Large intestine (tissue), 12 donors: ENCODE measurements around the gene DTX3. TPM values are rescaled to one million over a fixed set of nuclear protein-coding genes. Genes with fewer than 3 reads are reported as not detected.
"Not testable (repeated sequence)": the region's sequence is repeated elsewhere in the genome, so short reads cannot be mapped to it uniquely, and the experiment has no call there.

Experiments
- DNase-seq, 2 donors: peaks; one replicate each; pipeline versions ENCODE4 v3.0.0 to v3.0.0-alpha.2; 2013
- H3K27ac ChIP-seq: one replicate; pipeline ENCODE4 v1.5.1; 2013; ENCODE audit warnings: low read length
- H3K27me3 ChIP-seq: 2 replicates; pipeline ENCODE4 v1.6.1; 2013; ENCODE audit warnings: low read length; ENCODE audit not compliant: control insufficient read depth, insufficient read depth
- H3K36me3 ChIP-seq: 2 replicates; pipeline ENCODE4 v1.6.1; 2013; ENCODE audit warnings: low read length; ENCODE audit not compliant: control insufficient read depth, insufficient read depth
- H3K4me1 ChIP-seq: one replicate; pipeline ENCODE4 v1.6.1; 2013; ENCODE audit warnings: low read length; ENCODE audit not compliant: control insufficient read depth, insufficient read depth
- H3K4me3 ChIP-seq: one replicate; pipeline ENCODE4 v1.5.1; 2013; ENCODE audit warnings: low read length
- H3K9me3 ChIP-seq: one replicate; pipeline ENCODE4 v1.6.1; 2013; ENCODE audit warnings: mild to moderate bottlenecking, low read depth, low read length, moderate library complexity; ENCODE audit not compliant: control insufficient read depth
- WGBS: methylation state at CpG from one replicate; pipeline ENCODE4 v1.1.5; 2013; ENCODE audit warnings: low lambda C conversion rate; ENCODE audit not compliant: insufficient coverage; 5-methylcytosine and 5-hydroxymethylcytosine counted together
- long read RNA-seq, 11 donors: transcript quantifications; one replicate each; lab custom pipeline, GENCODE V29; 2026
- polyA plus RNA-seq: library from polyadenylated mRNA; unstranded; fragments of 120-200 nt; gene quantifications from one replicate; pipeline ENCODE4 v1.2.1, GENCODE V29; 2013

DTX3 gene
- polyA plus RNA-seq: 25.9 TPM
- long read RNA-seq, donor 1, partial matches to known transcripts: 0 of 2 reads
- long read RNA-seq, donor 1, other reads (novel, unspliced or antisense): 0 of 2 reads
- long read RNA-seq, donor 2, partial matches to known transcripts: 8 of 9 reads
- long read RNA-seq, donor 2, other reads (novel, unspliced or antisense): 0 of 9 reads
- long read RNA-seq, donor 3: 0 reads
- long read RNA-seq, donor 4: 0 reads
- long read RNA-seq, donor 5, partial matches to known transcripts: 0 of 1 reads
- long read RNA-seq, donor 5, other reads (novel, unspliced or antisense): 0 of 1 reads
- long read RNA-seq, donor 6, partial matches to known transcripts: 0 of 2 reads
- long read RNA-seq, donor 6, other reads (novel, unspliced or antisense): 0 of 2 reads
- long read RNA-seq, donor 7, partial matches to known transcripts: 8 of 9 reads
- long read RNA-seq, donor 7, other reads (novel, unspliced or antisense): 0 of 9 reads
- long read RNA-seq, donor 8, partial matches to known transcripts: 0 of 7 reads
- long read RNA-seq, donor 8, other reads (novel, unspliced or antisense): 0 of 7 reads
- long read RNA-seq, donor 9: 0 reads
- long read RNA-seq, donor 10, partial matches to known transcripts: 0 of 4 reads
- long read RNA-seq, donor 10, other reads (novel, unspliced or antisense): 0 of 4 reads
- long read RNA-seq, donor 11, partial matches to known transcripts: 0 of 6 reads
- long read RNA-seq, donor 11, other reads (novel, unspliced or antisense): 0 of 6 reads

DNA sequence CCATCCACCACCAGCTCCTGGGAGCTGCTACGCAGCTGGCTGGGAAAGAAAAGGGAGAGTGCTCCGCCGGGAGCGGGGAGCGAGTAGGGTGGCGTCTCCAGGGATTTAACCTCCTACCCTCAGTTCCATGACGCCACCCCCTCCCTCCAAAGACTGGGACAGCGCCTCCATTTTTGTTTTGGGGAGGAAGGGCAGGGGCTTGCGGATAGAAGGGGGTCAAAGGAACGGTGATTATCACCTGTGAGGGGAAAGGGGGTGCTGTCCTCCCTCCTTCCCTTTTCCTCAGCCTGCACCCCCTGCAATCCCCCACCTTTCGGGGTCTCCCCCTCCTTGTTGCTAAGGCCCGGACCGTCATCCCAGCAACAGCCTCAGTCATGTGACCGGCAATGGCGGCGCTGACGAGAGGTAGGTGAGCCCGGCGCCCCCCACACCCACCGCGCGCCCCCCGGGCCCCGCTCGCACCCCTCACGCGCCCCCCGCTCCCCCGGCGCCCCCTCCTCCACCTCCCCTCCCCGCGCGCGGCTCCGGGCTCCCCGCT lies at the start of gene DTX3:
TSS of gene DTX3 (plus strand) at position 371 of the 538 bp plus-strand sequence. CDS start 1,694 bp downstream, outside the sequence.
- DNase-seq: peak in 1 of 2 donors; percentile 50
- Histone ChIP-seq H3K4me3 (peak within 1 kb of the TSS; percentile 71), H3K27ac (peak within 1 kb of the TSS; percentile 54), H3K9me3 (no peaks in the 10 kb centered on the region), H3K4me1 (peaks cover 16% of the 10 kb centered on the region), H3K27me3 (peaks cover 14% of the 10 kb centered on the region), H3K36me3 (peaks cover 22% of the 10 kb centered on the region)
- no CpG with 5 or more reads among the region's 36 CpGs for WGBS

DNA sequence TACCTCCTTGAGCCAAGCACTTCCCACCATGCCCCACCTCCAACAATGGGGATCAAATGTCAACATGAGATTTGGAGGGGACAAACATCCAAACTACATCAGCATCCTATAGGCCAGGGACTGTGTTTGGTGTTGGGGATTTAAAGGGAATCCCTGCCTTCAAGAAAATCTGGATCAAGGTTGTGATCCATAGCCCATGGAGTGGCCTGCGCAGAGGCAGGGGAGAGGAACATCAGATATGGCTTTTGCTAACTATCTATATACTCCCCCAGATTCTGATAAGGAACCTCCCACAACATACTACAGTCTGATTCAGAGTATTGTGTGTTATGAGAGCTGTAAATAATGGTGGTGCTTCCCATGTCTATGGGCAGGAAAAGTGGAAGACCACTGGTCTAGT lies 49.7 kb upstream of the DTX3 start:
- WGBS: 100% methylated on average over 1 of the region's 1 CpG
- H3K9me3 ChIP-seq: no peaks in the 10 kb centered on the region
- peaks cover 3% of the 10 kb centered on the region for H3K4me1 ChIP-seq
- no peak overlapping the region for H3K27ac ChIP-seq
- H3K27me3 ChIP-seq: peaks cover 48% of the 10 kb centered on the region
- H3K36me3 ChIP-seq: no peaks in the 10 kb centered on the region
- no peak overlapping the region for H3K4me3 ChIP-seq
- DNase-seq: no peak

GRCh38 chr12:57558864-57559263 lies 45.8 kb upstream of the DTX3 start:
- Histone ChIP-seq H3K27me3 (peaks cover 17% of the 10 kb centered on the region), H3K36me3 (no peaks in the 10 kb centered on the region), H3K4me1 (no peaks in the 10 kb centered on the region), H3K27ac (no peak overlapping the region), H3K4me3 (no peak overlapping the region), H3K9me3 (no peaks in the 10 kb centered on the region)
- WGBS: no CpG with 5 or more reads among the region's 4 CpGs
- DNase-seq: no peak

DNA sequence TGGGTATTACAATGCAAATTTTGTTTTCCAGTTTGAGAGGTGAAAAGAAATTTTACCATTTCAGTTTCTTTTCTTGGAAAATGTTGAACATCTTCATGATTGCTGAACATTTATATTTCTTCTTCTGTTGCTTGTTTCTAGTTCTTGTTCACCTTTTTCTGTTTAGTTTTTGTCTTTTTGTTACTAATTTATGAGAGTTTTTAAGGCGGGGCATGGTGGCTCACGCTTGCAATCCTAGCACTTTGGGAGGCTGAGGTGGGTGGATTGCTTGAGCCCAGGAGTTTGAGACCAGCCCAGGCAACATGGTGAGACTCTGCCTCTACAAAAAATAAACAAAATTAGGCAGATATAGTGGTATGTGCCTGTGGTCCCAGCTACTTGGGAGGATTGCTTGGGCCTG lies 44.1 kb upstream of the DTX3 start:
- Histone ChIP-seq H3K27me3 (peaks cover 14% of the 10 kb centered on the region), H3K36me3 (no peaks in the 10 kb centered on the region), H3K4me3 (no peak overlapping the region), H3K27ac (no peak overlapping the region), H3K4me1 (no peaks in the 10 kb centered on the region), H3K9me3 (no peaks in the 10 kb centered on the region)
- no peak for DNase-seq
- no CpG with 5 or more reads among the region's 2 CpGs for WGBS

- H3K4me3 ChIP-seq, H3K36me3 ChIP-seq, H3K27ac ChIP-seq, H3K9me3 ChIP-seq, DNase-seq, H3K4me1 ChIP-seq: not testable (repeated sequence)
- WGBS: no CpG with 5 or more reads among the region's 1 CpG
- peaks cover 14% of the 10 kb centered on the region for H3K27me3 ChIP-seq
These were observed 43.5 kb upstream of the DTX3 start for GRCh38 chr12:57561117-57561516.

- Histone ChIP-seq H3K9me3 (no peaks in the 10 kb centered on the region), H3K27me3 (peaks cover 18% of the 10 kb centered on the region), H3K4me1 (no peaks in the 10 kb centered on the region), H3K27ac (no peak overlapping the region), H3K36me3 (no peaks in the 10 kb centered on the region), H3K4me3 (no peak overlapping the region)
- DNase-seq: no peak
- WGBS: 67% methylated on average over 1 of the region's 4 CpGs
These were observed 41.3 kb upstream of the DTX3 start for GRCh38 chr12:57563358-57563757.

DNA sequence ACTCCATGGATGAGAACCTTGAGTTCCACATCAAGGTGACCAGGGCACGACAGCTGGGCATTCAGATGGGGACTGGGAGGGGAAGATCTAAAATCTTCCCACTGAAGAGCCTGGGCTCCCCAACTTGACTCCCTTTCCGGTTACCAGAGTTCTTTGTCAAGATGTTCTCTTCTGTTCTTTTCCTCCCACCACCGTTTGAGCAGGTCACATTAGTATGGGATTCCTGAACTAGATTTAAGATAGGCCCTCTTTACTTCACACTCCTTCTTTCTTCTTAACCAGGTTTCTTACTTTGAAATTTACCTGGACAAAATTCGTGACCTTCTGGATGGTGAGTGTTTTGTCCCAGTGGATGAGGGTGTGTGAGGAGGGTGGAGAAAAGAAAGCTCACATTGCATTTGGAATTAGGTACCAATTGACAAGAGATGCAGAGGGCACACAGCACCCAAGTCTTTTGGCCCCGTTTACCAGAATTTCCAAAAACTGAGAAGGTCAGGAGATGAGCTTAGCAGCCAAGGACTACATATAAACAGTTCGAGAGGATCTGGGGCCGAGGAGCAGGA lies 40.4 kb upstream of the DTX3 start:
- WGBS: no CpG with 5 or more reads among the region's 7 CpGs
- peaks cover 18% of the 10 kb centered on the region for H3K27me3 ChIP-seq
- DNase-seq: no peak

DNA sequence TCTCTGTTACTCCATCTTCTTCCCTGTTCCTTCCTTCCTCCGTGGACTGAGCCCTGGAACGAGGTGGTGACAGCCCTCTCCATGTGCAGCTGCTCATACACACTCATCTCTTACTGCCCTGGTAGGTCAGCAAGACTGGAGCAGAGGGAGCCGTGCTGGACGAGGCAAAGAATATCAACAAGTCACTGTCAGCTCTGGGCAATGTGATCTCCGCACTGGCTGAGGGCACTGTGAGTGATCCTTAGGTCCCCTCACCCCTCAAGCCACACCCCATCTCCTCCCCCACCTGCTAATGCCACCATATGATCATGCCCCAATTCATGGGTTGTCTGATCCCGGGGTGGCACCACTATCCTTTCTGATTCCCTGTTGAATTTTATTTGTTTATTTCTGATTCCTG lies 35.8 kb upstream of the DTX3 start:
- WGBS: no CpG with 5 or more reads among the region's 6 CpGs
- Histone ChIP-seq H3K4me1 (no peaks in the 10 kb centered on the region), H3K27ac (no peak overlapping the region), H3K9me3 (no peaks in the 10 kb centered on the region), H3K36me3 (no peaks in the 10 kb centered on the region), H3K4me3 (no peak overlapping the region), H3K27me3 (peaks cover 12% of the 10 kb centered on the region)
- DNase-seq: no peak

More for the DNA sequence above, 40.4 kb upstream of the DTX3 start:
- Histone ChIP-seq H3K4me3 (no peak overlapping the region), H3K36me3 (no peaks in the 10 kb centered on the region), H3K9me3 (no peaks in the 10 kb centered on the region), H3K4me1 (no peaks in the 10 kb centered on the region), H3K27ac (no peak overlapping the region)

DNA sequence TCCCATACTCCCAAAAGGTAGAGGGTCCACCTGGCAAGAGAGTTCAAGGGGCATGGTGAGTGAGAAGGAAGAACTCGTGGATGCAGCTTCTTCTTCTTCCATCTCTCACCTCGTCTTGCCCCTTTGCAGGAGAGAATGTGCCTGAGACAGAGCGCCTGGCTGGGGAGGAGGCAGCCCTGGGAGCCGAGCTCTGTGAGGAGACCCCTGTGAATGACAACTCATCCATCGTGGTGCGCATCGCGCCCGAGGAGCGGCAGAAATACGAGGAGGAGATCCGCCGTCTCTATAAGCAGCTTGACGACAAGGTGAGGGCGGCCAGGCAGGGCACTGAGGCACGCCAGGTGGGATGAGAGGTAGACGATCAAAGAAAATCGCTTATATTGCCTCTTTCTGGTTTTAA lies 34.8 kb upstream of the DTX3 start:
- no peak for DNase-seq
- Histone ChIP-seq H3K27me3 (peaks cover 7% of the 10 kb centered on the region), H3K4me3 (no peak overlapping the region), H3K27ac (no peak overlapping the region), H3K36me3 (no peaks in the 10 kb centered on the region), H3K9me3 (no peaks in the 10 kb centered on the region), H3K4me1 (no peaks in the 10 kb centered on the region)
- no CpG with 5 or more reads among the region's 18 CpGs for WGBS

GRCh38 chr12:57570438-57570837 lies 34.2 kb upstream of the DTX3 start:
- H3K36me3 ChIP-seq, DNase-seq, H3K4me3 ChIP-seq, H3K9me3 ChIP-seq, H3K4me1 ChIP-seq, H3K27me3 ChIP-seq, H3K27ac ChIP-seq: not testable (repeated sequence)
- WGBS: 100% methylated on average over 4 of the region's 13 CpGs
